Mucosa of descending colon (tissue), 3 donors: ENCODE results near the gene PRSS38. TPM values are rescaled to one million over a fixed set of nuclear protein-coding genes. Genes with fewer than 3 reads are reported as not detected.

Experiments used
- ATAC-seq: fragments of 200-7000 bp; cut with Tn5 transposase; one replicate; pipeline ENCODE4 v1.9.1; 2020; ENCODE audit warnings: mild to moderate bottlenecking, moderate library complexity
- DNase-seq, 3 donors: peaks; one replicate each; pipeline ENCODE4 v3.0.0-alpha.2; 2020
- H3K36me3 ChIP-seq: fragments of 200-600 bp; one replicate; pipeline ENCODE4 v1.8.0; 2021; ENCODE audit warnings: low read depth, mild to moderate bottlenecking
- H3K4me1 ChIP-seq: fragments of 200-600 bp; one replicate; pipeline ENCODE4 v1.8.0; 2021; ENCODE audit warnings: low read depth, mild to moderate bottlenecking
- H3K4me3 ChIP-seq: fragments of 200-600 bp; one replicate; pipeline ENCODE4 v1.8.0; 2021; ENCODE audit warnings: mild to moderate bottlenecking
- H3K9me3 ChIP-seq: fragments of 200-600 bp; one replicate; pipeline ENCODE4 v1.8.0; 2021; ENCODE audit warnings: mild to moderate bottlenecking
- intact Hi-C, 2 donors: fragments of 100-400 bp; cut with DNase I in 1 of 2; cut with micrococcal nuclease in 1 of 2; formaldehyde crosslinking; loops; one replicate each; pipeline versions ENCODE4 v1.11.0 to v1.11.1; 2022; cut with DNase I, micrococcal nuclease
- total RNA-seq, 3 donors: library from RNA; stranded (reverse); fragmentation: NEBNext Ultra II Directional in 2 of 3; extraction: Animal tissue kit (Norgen Biotek cat#: 25700) in 2 of 3; gene quantifications; one replicate each; pipeline versions ENCODE4 v1.2.1 to v1.2.4, GENCODE V29; 2021 to 2023
- TF ChIP-seq, protein P1 (sequence below): fragments of 200-600 bp; IDR thresholded peaks from one replicate; pipeline ENCODE4 v1.8.0; 2022; ENCODE audit warnings: antibody characterized with exemption, mild to moderate bottlenecking
- donor health status: DM: no; HTN: no; CAD: no; lungs with moderate emphysema.
- donor health status: DM: no; HTN: no; CAD: no.
- donor health status: DM: no; HTN: yes; CAD: no.

Gene PRSS38
- total RNA-seq, 3 donors from 2014 or later, result not detected

DNA sequence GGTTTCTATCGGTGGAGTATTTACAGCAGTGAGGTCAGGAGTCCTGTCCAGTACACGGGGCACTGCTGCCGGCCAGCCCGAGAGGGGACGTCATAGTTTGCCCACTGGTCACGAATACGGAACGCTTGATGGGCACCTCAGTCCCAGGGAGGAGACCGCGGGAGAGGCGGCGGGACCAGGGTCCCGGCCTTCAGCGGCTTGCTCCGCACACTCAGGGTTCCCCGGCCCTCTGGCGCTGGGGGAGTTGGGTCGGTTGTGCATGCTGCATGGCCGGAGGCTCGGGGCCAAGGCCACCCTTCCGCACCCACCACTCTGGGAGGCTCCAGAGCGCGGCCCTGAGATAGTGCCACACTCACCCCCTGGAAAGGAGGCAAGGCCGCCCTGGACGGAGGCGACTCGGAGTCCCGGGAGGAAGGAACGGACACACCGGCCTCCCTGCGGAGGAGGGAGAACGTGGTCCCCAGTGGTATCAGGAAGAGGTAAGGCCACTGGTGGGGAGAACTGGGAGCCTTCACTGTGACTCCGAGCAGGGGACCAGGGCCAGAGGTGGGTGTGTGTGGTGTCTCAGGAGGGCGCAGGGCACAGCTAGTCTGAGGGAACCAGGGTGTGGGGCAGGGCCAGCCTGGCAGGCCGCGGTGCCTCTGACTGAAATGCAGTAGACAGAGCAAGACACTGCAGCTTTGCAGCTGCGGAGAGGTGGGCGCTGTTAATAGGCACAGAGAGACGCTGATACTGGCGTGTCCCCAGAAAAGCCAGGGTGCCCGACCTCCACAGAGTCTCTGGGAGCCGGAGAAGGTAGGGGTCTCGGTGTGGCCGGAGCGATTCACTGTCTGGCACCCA, 28.6 kb upstream of the PRSS38 start:
- peaks cover 19% of the 10 kb centered on the region for H3K4me1 ChIP-seq
- peak; percentile 51 to 61 (median 56) for DNase-seq
- peak; percentile 28 for ATAC-seq
- no peak overlapping the region for H3K4me3 ChIP-seq
- no peaks in the 10 kb centered on the region for H3K9me3 ChIP-seq
- no peaks in the 10 kb centered on the region for H3K36me3 ChIP-seq
- intact Hi-C loops, result no loop called here
- TF ChIP-seq, protein P1, sequence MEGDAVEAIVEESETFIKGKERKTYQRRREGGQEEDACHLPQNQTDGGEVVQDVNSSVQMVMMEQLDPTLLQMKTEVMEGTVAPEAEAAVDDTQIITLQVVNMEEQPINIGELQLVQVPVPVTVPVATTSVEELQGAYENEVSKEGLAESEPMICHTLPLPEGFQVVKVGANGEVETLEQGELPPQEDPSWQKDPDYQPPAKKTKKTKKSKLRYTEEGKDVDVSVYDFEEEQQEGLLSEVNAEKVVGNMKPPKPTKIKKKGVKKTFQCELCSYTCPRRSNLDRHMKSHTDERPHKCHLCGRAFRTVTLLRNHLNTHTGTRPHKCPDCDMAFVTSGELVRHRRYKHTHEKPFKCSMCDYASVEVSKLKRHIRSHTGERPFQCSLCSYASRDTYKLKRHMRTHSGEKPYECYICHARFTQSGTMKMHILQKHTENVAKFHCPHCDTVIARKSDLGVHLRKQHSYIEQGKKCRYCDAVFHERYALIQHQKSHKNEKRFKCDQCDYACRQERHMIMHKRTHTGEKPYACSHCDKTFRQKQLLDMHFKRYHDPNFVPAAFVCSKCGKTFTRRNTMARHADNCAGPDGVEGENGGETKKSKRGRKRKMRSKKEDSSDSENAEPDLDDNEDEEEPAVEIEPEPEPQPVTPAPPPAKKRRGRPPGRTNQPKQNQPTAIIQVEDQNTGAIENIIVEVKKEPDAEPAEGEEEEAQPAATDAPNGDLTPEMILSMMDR, result no peak

DNA sequence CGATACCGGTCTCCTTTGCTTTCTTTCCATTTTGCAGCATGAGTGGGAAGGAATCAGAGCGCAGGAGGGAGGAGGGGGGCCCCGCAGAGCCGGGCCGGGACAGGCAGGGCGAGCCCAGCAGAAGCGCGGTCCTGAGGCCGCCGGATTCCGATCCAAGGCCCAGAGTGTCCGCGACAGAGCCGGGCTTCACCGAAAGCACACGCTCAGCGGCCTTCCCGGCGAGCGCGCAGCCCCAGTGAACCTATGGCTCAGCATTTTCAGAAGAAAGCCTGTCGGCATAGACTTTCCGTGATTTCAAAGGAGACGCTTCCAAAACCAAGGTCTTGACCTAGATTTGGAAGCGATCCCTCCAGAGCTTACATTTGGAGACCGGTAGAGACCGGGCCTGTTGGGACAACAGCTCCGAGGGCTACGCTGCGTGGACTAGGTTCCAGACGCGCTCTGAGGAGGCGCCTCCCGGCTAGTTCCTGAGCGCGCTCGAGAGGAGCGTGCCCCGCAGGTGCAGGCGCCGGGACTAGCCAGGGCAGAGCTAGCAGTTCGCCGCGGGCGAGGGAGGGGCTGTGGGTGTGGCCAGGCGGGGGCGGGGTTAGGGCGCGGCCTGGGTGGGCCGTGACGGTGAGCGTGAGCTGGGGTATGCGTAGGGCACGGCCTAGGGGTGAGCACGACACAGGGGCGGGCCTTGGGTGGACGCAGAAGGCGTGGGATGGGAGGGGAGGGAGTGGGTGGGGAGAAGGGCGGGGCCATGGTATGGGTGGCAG, 27.8 kb upstream of the PRSS38 start:
- Histone ChIP-seq H3K4me1 (peaks cover 19% of the 10 kb centered on the region), H3K36me3 (no peaks in the 10 kb centered on the region), H3K4me3 (peak overlapping the region; percentile 11), H3K9me3 (no peaks in the 10 kb centered on the region)
- intact Hi-C loops, result no loop called here
- ATAC-seq (peak; percentile 92), DNase-seq (peak; percentile 95 to 99 (median 98))
- TF ChIP-seq, protein P1, result no peak

DNA sequence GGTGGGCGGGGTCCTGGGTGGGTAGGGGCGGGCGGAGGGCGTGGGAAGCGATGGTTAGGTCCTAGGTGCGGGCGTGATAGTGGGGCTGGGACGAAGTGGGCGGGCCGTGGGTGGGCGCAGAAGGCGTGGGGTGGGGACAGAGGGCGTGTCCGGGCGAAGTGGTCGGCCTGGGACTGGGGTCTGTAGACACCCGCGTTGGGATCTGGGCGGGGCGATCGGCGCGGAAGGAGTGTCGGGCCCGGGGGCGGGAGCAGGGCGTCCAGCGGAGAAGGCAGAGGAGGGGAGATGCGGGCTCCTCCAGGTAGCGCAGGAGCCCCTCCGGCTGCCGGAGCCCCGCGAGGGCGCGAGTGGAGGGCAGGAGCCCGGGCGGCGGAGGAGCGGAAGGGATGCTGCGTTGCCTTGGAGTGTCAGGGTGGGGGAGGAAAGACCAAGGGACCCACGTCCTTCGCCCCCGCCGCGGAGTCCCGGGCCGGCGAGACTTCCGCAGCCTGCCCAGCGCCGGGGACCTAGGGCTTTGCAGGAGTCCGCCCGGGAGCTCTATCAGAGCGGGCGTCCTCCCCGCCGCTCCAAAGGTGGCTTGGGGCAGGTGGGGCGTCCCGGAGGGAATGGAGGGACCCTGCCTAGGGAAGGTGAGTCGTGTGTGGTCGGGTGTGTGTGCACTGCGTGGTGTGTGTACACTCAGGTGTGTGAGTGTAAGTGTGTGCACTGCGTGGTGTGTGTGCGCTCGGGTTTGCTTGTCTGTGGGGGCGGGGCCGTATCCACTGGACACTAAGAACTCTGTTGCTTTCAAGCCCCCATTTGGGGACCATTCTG, 27.0 kb upstream of the PRSS38 start:
- TF ChIP-seq, protein P1, result no peak
- ATAC-seq, result peak; percentile 72
- peak; percentile 36 to 91 (median 88) for DNase-seq
- intact Hi-C loops, result no loop called here
- H3K9me3 ChIP-seq, result no peaks in the 10 kb centered on the region
- H3K4me3 ChIP-seq, result peak overlapping the region; percentile 17
- peaks cover 19% of the 10 kb centered on the region for H3K4me1 ChIP-seq
- no peaks in the 10 kb centered on the region for H3K36me3 ChIP-seq

DNA sequence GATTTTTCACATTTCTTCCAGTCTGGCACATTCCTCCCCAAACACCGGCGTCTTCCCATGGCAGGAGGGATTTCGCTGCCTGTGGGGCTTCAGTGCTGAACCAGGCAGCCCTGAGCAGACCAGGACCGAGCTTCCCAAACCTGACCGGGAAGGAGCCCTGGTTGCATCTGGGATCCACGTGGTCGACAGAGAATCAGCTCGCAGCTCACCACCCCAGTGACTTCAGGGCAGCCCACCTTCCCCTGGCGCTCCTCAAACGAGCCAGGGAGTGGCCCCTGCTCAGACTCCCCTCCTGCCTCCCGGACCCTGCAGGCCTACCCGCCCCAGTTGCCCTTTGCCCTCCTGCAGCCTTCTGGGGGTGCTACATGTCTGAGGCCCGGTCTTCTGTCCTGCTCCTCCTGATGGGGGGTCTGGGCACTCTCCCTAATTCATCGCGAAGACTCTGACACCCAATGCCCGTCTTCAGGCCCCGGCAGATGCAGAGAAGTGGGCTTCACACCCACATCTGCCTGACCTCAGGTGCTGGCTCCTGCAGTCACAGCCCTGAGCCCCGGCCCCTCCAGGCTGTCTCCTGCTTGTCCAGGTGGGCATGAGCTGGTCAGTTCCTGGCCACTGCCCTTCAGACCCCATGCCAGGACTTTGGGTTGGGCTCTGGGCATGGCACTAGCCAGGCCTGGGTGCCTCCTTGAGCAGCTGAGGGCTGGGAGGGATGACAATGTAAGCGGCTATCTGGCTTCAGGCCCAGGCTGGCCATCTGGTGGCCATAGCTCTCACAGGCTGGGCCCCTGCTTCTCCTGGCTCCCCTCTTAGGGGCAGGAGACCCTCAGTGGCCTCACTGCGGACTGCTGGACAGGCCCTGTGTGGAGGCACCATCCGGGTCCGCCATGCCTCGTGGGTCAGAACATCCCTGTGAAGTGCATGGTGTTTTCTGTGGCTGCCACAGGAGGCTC, 26.1 kb upstream of the PRSS38 start:
- peaks cover 19% of the 10 kb centered on the region for H3K4me1 ChIP-seq
- TF ChIP-seq, protein P1, result no peak
- H3K36me3 ChIP-seq, result no peaks in the 10 kb centered on the region
- peak in 2 of 3 donors; percentile 43 to 55 for DNase-seq
- no peak overlapping the region for H3K4me3 ChIP-seq
- no peaks in the 10 kb centered on the region for H3K9me3 ChIP-seq
- ATAC-seq, result no peak
- intact Hi-C loops, result no loop called here
